Measurements from ENCODE around the gene IL18R1. TPM values are rescaled to one million over a fixed set of nuclear protein-coding genes. Genes with fewer than 3 reads are reported as not detected.

The IL18R1 gene
- total RNA-seq, 1 donor from 2014 or later, result 2.4 TPM

DNA sequence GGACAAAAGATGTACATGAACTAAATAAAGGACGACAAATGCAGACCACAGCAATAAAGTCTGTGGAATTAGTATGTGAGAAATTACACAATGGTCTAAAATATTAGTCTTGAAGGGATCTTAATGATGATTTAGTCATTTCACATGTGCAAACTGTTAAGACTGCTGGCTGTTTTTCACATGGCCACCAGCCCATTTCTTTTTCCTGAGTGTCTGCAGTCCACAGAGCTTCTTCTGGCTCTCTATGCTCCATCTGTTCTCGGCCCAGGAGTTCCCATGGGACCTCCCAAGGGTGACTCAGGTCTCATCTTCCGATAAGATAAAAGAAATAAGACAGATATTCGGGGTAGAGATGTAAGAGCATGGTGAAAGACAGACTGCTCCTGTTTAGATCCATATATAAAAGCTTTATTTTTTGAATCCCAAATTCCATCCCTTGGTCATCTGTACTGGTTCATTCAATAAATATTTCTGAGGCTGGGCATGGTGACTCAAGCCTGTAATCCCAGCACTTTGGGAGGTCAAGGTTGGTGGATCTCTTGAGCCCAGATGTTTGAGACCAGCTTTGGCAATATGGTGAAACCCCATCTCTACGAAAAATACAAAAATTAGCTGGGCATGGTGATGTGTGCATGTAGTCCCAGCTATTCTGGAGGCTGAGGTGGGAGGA, 24.1 kb upstream of the IL18R1 start:
- H3K4me1 Mint-ChIP-seq (ENCODE audit: low read depth, unreplicated experiment), result no peaks in the 10 kb centered on the region

DNA sequence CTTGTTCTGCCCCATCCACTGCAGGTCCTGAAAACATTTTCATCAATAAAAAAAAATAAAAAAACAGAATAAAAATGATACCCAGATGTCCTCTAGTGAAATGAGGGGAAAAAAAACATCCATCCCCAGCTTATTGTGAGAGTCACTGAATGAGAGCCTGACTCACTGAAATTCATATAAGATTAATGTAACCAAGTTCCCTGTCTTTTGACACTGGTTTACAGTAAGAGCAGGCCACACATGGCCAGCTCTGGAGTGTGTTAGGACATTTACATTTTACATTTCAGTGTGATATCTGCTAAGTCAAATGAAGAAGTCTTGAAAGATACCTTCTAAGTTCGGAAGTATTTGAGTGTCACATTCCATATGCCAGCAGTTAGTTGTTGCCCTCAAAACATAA, 21.1 kb upstream of the IL18R1 start:
- Mint-ChIP-seq H3K9me3 (ENCODE audit: unreplicated experiment) (peaks cover 3% of the 10 kb centered on the region), H3K4me3 (ENCODE audit: unreplicated experiment) (no peak overlapping the region), H3K27me3 (ENCODE audit: low read depth, unreplicated experiment) (no peaks in the 10 kb centered on the region), H3K4me1 (ENCODE audit: low read depth, unreplicated experiment) (no peaks in the 10 kb centered on the region), H3K27ac (ENCODE audit: unreplicated experiment) (no peak overlapping the region), H3K36me3 (ENCODE audit: low read depth, unreplicated experiment) (no peaks in the 10 kb centered on the region)
- no peak overlapping the region for H3K4me3 ChIP-seq (ENCODE audit: insufficient read depth, low read depth, low read length)
- H3K9me3 ChIP-seq (ENCODE audit: insufficient read depth, low read depth, low read length), result no peaks in the 10 kb centered on the region
- no peak overlapping the region for H2AFZ ChIP-seq (ENCODE audit: low read depth, low read length)
- no peak for TF ChIP-seq CTCF (IDR thresholded peaks at IDR 0.05; ENCODE audit: insufficient read depth, low read depth, low read length)
- no peak for TF ChIP-seq EZH2 (IDR thresholded peaks at IDR 0.05; ENCODE audit: insufficient read depth, low read length)
- no peak overlapping the region for H3K27ac ChIP-seq (ENCODE audit: low read depth, low read length)
- peaks cover 10% of the 10 kb centered on the region for H3K4me1 ChIP-seq (ENCODE audit: insufficient read depth, low read length)
- H3K9ac ChIP-seq (ENCODE audit: low read length), result no peak overlapping the region
- no peaks in the 10 kb centered on the region for H4K20me1 ChIP-seq (ENCODE audit: insufficient read depth, low read length)
- DNase-seq (ENCODE audit: low read depth) (no peak), FAIRE-seq (no peak)
- no peaks in the 10 kb centered on the region for H3K79me2 ChIP-seq (ENCODE audit: insufficient read depth, low read length)
- H3K4me2 ChIP-seq (ENCODE audit: low read length), result no peak overlapping the region
- no peaks in the 10 kb centered on the region for H3K36me3 ChIP-seq (ENCODE audit: insufficient read depth, low read length)
- no peaks in the 10 kb centered on the region for H3K27me3 ChIP-seq (ENCODE audit: insufficient read depth, low read length)

More for the DNA sequence above, 24.1 kb upstream of the IL18R1 start:
- Histone ChIP-seq H4K20me1 (ENCODE audit: insufficient read depth, low read length) (no peaks in the 10 kb centered on the region), H3K4me3 (ENCODE audit: insufficient read depth, low read depth, low read length) (no peak overlapping the region), H3K4me2 (ENCODE audit: low read length) (no peak overlapping the region), H3K9me3 (ENCODE audit: insufficient read depth, low read depth, low read length) (no peaks in the 10 kb centered on the region), H3K27me3 (ENCODE audit: insufficient read depth, low read length) (no peaks in the 10 kb centered on the region), H2AFZ (ENCODE audit: low read depth, low read length) (no peak overlapping the region), H3K9ac (ENCODE audit: low read length) (no peak overlapping the region), H3K27ac (ENCODE audit: low read depth, low read length) (no peak overlapping the region), H3K79me2 (ENCODE audit: insufficient read depth, low read length) (no peaks in the 10 kb centered on the region), H3K4me1 (ENCODE audit: insufficient read depth, low read length) (peaks cover 6% of the 10 kb centered on the region), H3K36me3 (ENCODE audit: insufficient read depth, low read length) (no peaks in the 10 kb centered on the region)
- H3K9me3 Mint-ChIP-seq (ENCODE audit: unreplicated experiment), result peaks cover 6% of the 10 kb centered on the region
- TF ChIP-seq EZH2 (IDR thresholded peaks at IDR 0.05; ENCODE audit: insufficient read depth, low read length) (no peak), CTCF (IDR thresholded peaks at IDR 0.05; ENCODE audit: insufficient read depth, low read depth, low read length) (no peak)
- H3K27me3 Mint-ChIP-seq (ENCODE audit: low read depth, unreplicated experiment), result peaks cover 7% of the 10 kb centered on the region
- FAIRE-seq (no peak), DNase-seq (ENCODE audit: low read depth) (no peak)
- H3K27ac Mint-ChIP-seq (ENCODE audit: unreplicated experiment), result no peak overlapping the region
- no peak overlapping the region for H3K4me3 Mint-ChIP-seq (ENCODE audit: unreplicated experiment)
- H3K36me3 Mint-ChIP-seq (ENCODE audit: low read depth, unreplicated experiment), result no peaks in the 10 kb centered on the region

DNA sequence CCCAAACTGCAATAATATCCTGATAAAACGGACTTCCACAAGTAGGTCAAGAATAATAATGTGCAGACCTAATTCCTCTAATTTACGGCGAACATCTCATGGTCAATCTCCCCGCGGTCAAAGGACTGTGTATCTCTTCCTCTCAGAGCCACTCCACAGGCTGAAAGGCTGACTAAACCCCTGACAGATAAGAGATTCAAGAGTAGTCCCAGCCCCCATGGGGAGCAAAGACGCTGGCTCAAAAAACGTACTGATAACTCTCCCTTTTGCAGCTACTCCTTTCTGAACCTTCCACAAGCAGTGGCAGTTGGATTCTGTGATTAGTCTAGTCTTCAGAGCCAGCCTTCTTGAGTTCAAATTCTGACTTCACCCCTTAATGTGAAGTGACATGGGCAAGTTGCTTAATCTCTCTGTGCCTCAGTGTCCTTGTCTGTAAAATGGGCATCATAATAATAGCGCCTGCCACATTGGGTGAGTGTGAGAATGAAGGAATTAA, 19.7 kb upstream of the IL18R1 start:
- Histone ChIP-seq H3K36me3 (ENCODE audit: insufficient read depth, low read length) (no peaks in the 10 kb centered on the region), H3K27me3 (ENCODE audit: insufficient read depth, low read length) (no peaks in the 10 kb centered on the region), H3K9me3 (ENCODE audit: insufficient read depth, low read depth, low read length) (no peaks in the 10 kb centered on the region), H2AFZ (ENCODE audit: low read depth, low read length) (no peak overlapping the region), H3K79me2 (ENCODE audit: insufficient read depth, low read length) (no peaks in the 10 kb centered on the region), H3K4me3 (ENCODE audit: insufficient read depth, low read depth, low read length) (no peak overlapping the region), H4K20me1 (ENCODE audit: insufficient read depth, low read length) (no peaks in the 10 kb centered on the region), H3K9ac (ENCODE audit: low read length) (no peak overlapping the region), H3K27ac (ENCODE audit: low read depth, low read length) (no peak overlapping the region), H3K4me1 (ENCODE audit: insufficient read depth, low read length) (peaks cover 10% of the 10 kb centered on the region), H3K4me2 (ENCODE audit: low read length) (peak overlapping the region; percentile 65)
- Mint-ChIP-seq H3K27me3 (ENCODE audit: low read depth, unreplicated experiment) (no peaks in the 10 kb centered on the region), H3K9me3 (ENCODE audit: unreplicated experiment) (peaks cover 3% of the 10 kb centered on the region), H3K4me1 (ENCODE audit: low read depth, unreplicated experiment) (no peaks in the 10 kb centered on the region), H3K4me3 (ENCODE audit: unreplicated experiment) (no peak overlapping the region), H3K36me3 (ENCODE audit: low read depth, unreplicated experiment) (no peaks in the 10 kb centered on the region), H3K27ac (ENCODE audit: unreplicated experiment) (no peak overlapping the region)
- TF ChIP-seq EZH2 (IDR thresholded peaks at IDR 0.05; ENCODE audit: insufficient read depth, low read length) (no peak), CTCF (IDR thresholded peaks at IDR 0.05; ENCODE audit: insufficient read depth, low read depth, low read length) (no peak)
- DNase-seq (ENCODE audit: low read depth), result no peak
- FAIRE-seq, result no peak
